ENCODE results near the gene TAGAP. TPM values are rescaled to one million over a fixed set of nuclear protein-coding genes. Genes with fewer than 3 reads are reported as not detected.

TAGAP gene
- total RNA-seq, 1 experiment from 2014 or later: not detected

GRCh38 chr6:159059141-159059540, 14.3 kb upstream of the TAGAP start:
- Mint-ChIP-seq H3K9me3 (no peaks in the 10 kb centered on the region), H3K27ac (no peak overlapping the region), H3K4me1 (peaks cover 11 to 12% of the 10 kb centered on the region in 2 experiments), H3K27me3 (ENCODE audit: low read depth) (peaks cover 35% of the 10 kb centered on the region), H3K36me3 (ENCODE audit: insufficient read depth in 1 of 3, low read depth in 3 of 3) (no peaks in the 10 kb centered on the region), H3K4me3 (no peak overlapping the region)
- H2BK20ac ChIP-seq (ENCODE audit: low read depth, low read length, poor library complexity, severe bottlenecking): no peak overlapping the region
- no peaks in the 10 kb centered on the region for H3K9me3 ChIP-seq (ENCODE audit: control insufficient read depth, low read depth, low read length)
- H3K27ac ChIP-seq (ENCODE audit: insufficient read length, low read depth, low read length): no peak overlapping the region
- no peaks in the 10 kb centered on the region for H3K4me1 ChIP-seq (ENCODE audit: insufficient read depth, low read length)
- WGBS (ENCODE audit: extremely low coverage, insufficient read length, low lambda C conversion rate): no CpG with 5 or more reads among the region's 3 CpGs
- no peak overlapping the region for H2BK5ac ChIP-seq (ENCODE audit: insufficient read length, low read length)
- H3T11ph ChIP-seq (ENCODE audit: low read length): no peak overlapping the region
- H2BK12ac ChIP-seq (ENCODE audit: insufficient read length, low read depth, low read length): no peak overlapping the region
- no peaks in the 10 kb centered on the region for H3K27me3 ChIP-seq (ENCODE audit: insufficient read depth, low read length)
- no peaks in the 10 kb centered on the region for H3K79me1 ChIP-seq (ENCODE audit: insufficient read depth, low read depth, low read length, poor library complexity, severe bottlenecking)
- H2BK15ac ChIP-seq (ENCODE audit: low read depth, low read length): no peak overlapping the region
- no peak overlapping the region for H4K8ac ChIP-seq (replicated peaks; ENCODE audit: insufficient read length, low read depth, low read length)
- H4K20me1 ChIP-seq (ENCODE audit: control insufficient read depth, insufficient read depth, insufficient read length): no peaks in the 10 kb centered on the region
- H3K23me2 ChIP-seq (ENCODE audit: insufficient read length, low read depth, low read length, poor library complexity, severe bottlenecking): no peaks in the 10 kb centered on the region
- H3K23ac ChIP-seq (ENCODE audit: insufficient read length, low read depth, low read length): no peak overlapping the region
- no peak overlapping the region for H2AFZ ChIP-seq (ENCODE audit: low read length)
- TF ChIP-seq CTCF (conservative IDR thresholded peaks at IDR 0.05): no peak
- H3K56ac ChIP-seq (ENCODE audit: insufficient read length, low read depth, low read length): no peak overlapping the region
- no peaks in the 10 kb centered on the region for H3K79me2 ChIP-seq (ENCODE audit: insufficient read depth, low read length)
- no peak for DNase-seq
- H2AK5ac ChIP-seq (ENCODE audit: insufficient read length, low read length): no peak overlapping the region
- no peak overlapping the region for H3K18ac ChIP-seq (ENCODE audit: insufficient read length, low read depth, low read length)
- H3K4me2 ChIP-seq (ENCODE audit: insufficient read depth, insufficient read length, low read length): no peak overlapping the region
- H3K4ac ChIP-seq (ENCODE audit: low read depth, low read length): no peak overlapping the region
- no peak overlapping the region for H3K9ac ChIP-seq (ENCODE audit: extremely low read depth, insufficient read length, low read length)
- no peak overlapping the region for H4K5ac ChIP-seq (ENCODE audit: insufficient read length, low read depth, low read length)
- no peak overlapping the region for H3K14ac ChIP-seq (ENCODE audit: insufficient read depth, low read length)
- no peak overlapping the region for H2BK120ac ChIP-seq (ENCODE audit: low read depth, low read length, poor library complexity, severe bottlenecking)
- no peak overlapping the region for H4K91ac ChIP-seq (ENCODE audit: insufficient read length, low read depth, low read length)

All from H9 (cell line).